HepG2 (cell line): ENCODE results near the gene BCL7A. TPM values are rescaled to one million over a fixed set of nuclear protein-coding genes. Genes with fewer than 3 reads are reported as not detected.

Experiments
- KLF6 ChIP-seq: IDR thresholded peaks from 2 replicates; pipeline ENCODE4 v1.8.0; 2016; ENCODE audit warnings: missing biosample characterization, missing genetic modification reagents
- MAX ChIP-seq: IDR thresholded peaks from 2 replicates; pipeline ENCODE4 v1.6.1; 2012; ENCODE audit warnings: inconsistent platforms
- MED8 ChIP-seq: sonication (generic); formaldehyde crosslinking; IDR thresholded peaks from 2 replicates; pipeline ENCODE4 v1.8.1; 2023; ENCODE audit warnings: mild to moderate bottlenecking, missing genetic modification reagents; ENCODE audit not compliant: insufficient replicate concordance
- NFAT5 ChIP-seq: sonication (generic); formaldehyde crosslinking; IDR thresholded peaks from 2 replicates; pipeline ENCODE4 v1.4.0; 2020; ENCODE audit warnings: missing genetic modification reagents
- NFRKB ChIP-seq: fragments of 450-650 bp; IDR thresholded peaks from 2 replicates; pipeline ENCODE4 v1.6.1; 2017
- REL ChIP-seq: sonication (generic); formaldehyde crosslinking; conservative IDR thresholded peaks from 2 replicates; pipeline ENCODE4 v1.8.0; 2022; ENCODE audit warnings: mild to moderate bottlenecking, missing genetic modification reagents, moderate library complexity
- TCF12 ChIP-seq, 2 experiments: fragments of 450-650 bp in 1 of 2; sonication (generic) in 1 of 2; formaldehyde crosslinking in 1 of 2; IDR thresholded peaks; 2 replicates each; pipeline versions ENCODE4 v1.6.1 to v1.8.0; 2017 to 2022; ENCODE audit warnings: antibody characterized with exemption in 1 of 2, mild to moderate bottlenecking in 1 of 2, missing genetic modification reagents in 1 of 2, moderate library complexity in 1 of 2
- THAP11 ChIP-seq: IDR thresholded peaks from 2 replicates; pipeline ENCODE4 v1.6.1; 2016; ENCODE audit warnings: missing biosample characterization, missing genetic modification reagents
- ZMYM3 ChIP-seq: sonication (generic); formaldehyde crosslinking; IDR thresholded peaks from 2 replicates; pipeline ENCODE4 v1.5.1; 2020; ENCODE audit warnings: mild to moderate bottlenecking, missing genetic modification reagents
- ZNF232 ChIP-seq: sonication (generic); formaldehyde crosslinking; IDR thresholded peaks from 2 replicates; pipeline ENCODE4 v1.4.0; 2020; ENCODE audit warnings: missing genetic modification reagents, borderline replicate concordance
- ZNF431 ChIP-seq: sonication (generic); formaldehyde crosslinking; IDR thresholded peaks from 2 replicates; pipeline ENCODE4 v1.9.0; 2022; ENCODE audit warnings: missing genetic modification reagents, low read depth, mild to moderate bottlenecking, borderline replicate concordance
- polyA plus RNA-seq, 8 experiments: library from polyadenylated mRNA; depleted of rRNA in 3 of 8; stranded (reverse) in 7 of 8; unstranded in 1 of 8; fragments of >200 nt; fragmentation: Illumina TruSeq in 4 of 8; extraction: Trizol in 4 of 8; gene quantifications; 2 replicates each; pipeline versions ENCODE4 v1.2.1 to v1.2.3, GENCODE V29; 2011 to 2016; ENCODE audit warnings: low read depth in 4 of 8, missing spikeins in 1 of 8, mixed read lengths in 1 of 8; ENCODE audit not compliant: insufficient read depth in 1 of 8
- total RNA-seq, 5 experiments: library from RNA; depleted of rRNA; stranded (reverse); fragments of >200 nt; fragmentation: Illumina TruSeq; extraction: Trizol; gene quantifications; 2 replicates each; pipeline ENCODE4 v1.2.3, GENCODE V29; 2016; ENCODE audit warnings: low read depth in 1 of 5
- TF ChIP-seq, protein P1 (sequence below): sonication (generic); formaldehyde crosslinking; IDR thresholded peaks from 2 replicates; pipeline ENCODE4 v1.4.0; 2020; ENCODE audit warnings: low read depth, missing genetic modification reagents
- TF ChIP-seq, protein P2 (sequence below): sonication (generic); formaldehyde crosslinking; IDR thresholded peaks from 2 replicates; pipeline ENCODE4 v1.4.0; 2020; ENCODE audit warnings: missing genetic modification reagents, mild to moderate bottlenecking, borderline replicate concordance
- TF ChIP-seq, protein P3 (sequence below): sonication (generic); formaldehyde crosslinking; IDR thresholded peaks from 2 replicates; pipeline ENCODE4 v1.4.0; 2020; ENCODE audit warnings: mild to moderate bottlenecking, missing genetic modification reagents
- TF ChIP-seq, protein P4 (sequence below): sonication (generic); formaldehyde crosslinking; IDR thresholded peaks from 2 replicates; pipeline ENCODE4 v1.8.1; 2023; ENCODE audit warnings: missing genetic modification reagents, inconsistent platforms, borderline replicate concordance

The BCL7A gene
- total and polyA plus RNA-seq, 2 of the 13 experiments (the other 11 are each of a cell fraction or from before 2014, with no cell fraction given): 4.1 to 6.2 TPM

DNA sequence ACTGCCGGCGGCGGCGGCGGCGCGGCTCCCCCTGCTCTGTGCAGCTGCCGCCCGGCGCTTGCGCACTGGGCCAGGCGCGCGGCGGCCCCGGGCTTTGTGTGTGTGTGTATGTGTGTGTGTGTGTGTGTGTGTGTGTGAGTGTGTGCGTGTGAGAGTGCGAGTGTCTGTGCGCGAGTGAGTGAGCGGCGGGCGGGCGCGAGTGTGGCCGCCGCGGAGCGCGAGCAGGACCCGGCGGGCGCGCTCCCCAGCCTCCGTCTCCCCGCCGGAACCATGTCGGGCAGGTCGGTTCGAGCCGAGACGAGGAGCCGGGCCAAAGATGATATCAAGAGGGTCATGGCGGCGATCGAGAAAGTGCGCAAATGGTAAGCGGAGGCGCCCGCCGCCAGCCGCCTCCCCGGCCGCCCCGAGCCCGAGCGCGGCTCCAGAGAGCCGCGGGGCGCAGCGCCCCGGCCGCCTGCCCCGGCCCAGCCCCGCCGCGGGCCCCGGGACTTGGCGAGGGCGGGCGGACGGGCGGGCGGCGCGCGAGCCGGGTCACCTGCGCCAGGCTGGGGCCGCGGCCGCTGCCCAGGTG lies at the start of gene BCL7A (continued):
- TF ChIP-seq, protein P1, sequence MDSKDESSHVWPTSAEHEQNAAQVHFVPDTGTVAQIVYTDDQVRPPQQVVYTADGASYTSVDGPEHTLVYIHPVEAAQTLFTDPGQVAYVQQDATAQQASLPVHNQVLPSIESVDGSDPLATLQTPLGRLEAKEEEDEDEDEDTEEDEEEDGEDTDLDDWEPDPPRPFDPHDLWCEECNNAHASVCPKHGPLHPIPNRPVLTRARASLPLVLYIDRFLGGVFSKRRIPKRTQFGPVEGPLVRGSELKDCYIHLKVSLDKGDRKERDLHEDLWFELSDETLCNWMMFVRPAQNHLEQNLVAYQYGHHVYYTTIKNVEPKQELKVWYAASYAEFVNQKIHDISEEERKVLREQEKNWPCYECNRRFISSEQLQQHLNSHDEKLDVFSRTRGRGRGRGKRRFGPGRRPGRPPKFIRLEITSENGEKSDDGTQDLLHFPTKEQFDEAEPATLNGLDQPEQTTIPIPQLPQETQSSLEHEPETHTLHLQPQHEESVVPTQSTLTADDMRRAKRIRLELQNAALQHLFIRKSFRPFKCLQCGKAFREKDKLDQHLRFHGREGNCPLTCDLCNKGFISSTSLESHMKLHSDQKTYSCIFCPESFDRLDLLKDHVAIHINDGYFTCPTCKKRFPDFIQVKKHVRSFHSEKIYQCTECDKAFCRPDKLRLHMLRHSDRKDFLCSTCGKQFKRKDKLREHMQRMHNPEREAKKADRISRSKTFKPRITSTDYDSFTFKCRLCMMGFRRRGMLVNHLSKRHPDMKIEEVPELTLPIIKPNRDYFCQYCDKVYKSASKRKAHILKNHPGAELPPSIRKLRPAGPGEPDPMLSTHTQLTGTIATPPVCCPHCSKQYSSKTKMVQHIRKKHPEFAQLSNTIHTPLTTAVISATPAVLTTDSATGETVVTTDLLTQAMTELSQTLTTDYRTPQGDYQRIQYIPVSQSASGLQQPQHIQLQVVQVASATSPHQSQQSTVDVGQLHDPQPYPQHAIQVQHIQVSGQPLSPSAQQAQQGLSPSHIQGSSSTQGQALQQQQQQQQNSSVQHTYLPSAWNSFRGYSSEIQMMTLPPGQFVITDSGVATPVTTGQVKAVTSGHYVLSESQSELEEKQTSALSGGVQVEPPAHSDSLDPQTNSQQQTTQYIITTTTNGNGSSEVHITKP (CRISPR knock-in tag): no peak
- peak; percentile 52; the same call in 1 of the 2 replicates for TF ChIP-seq MAX
- no peak for TF ChIP-seq ZNF431 (CRISPR knock-in tag)
- TF ChIP-seq, protein P2, sequence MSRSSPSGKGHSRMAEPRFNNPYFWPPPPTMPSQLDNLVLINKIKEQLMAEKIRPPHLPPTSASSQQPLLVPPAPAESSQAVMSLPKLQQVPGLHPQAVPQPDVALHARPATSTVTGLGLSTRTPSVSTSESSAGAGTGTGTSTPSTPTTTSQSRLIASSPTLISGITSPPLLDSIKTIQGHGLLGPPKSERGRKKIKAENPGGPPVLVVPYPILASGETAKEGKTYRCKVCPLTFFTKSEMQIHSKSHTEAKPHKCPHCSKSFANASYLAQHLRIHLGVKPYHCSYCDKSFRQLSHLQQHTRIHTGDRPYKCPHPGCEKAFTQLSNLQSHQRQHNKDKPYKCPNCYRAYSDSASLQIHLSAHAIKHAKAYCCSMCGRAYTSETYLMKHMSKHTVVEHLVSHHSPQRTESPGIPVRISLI (CRISPR knock-in tag): no peak
- TF ChIP-seq, protein P3, sequence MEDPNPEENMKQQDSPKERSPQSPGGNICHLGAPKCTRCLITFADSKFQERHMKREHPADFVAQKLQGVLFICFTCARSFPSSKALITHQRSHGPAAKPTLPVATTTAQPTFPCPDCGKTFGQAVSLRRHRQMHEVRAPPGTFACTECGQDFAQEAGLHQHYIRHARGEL (CRISPR knock-in tag): no peak
- TF ChIP-seq ZMYM3 (CRISPR knock-in tag): no peak
- TF ChIP-seq KLF6 (CRISPR knock-in tag): no peak
- no peak for TF ChIP-seq NFAT5 (CRISPR knock-in tag)
- TF ChIP-seq THAP11 (CRISPR knock-in tag): no peak
- TF ChIP-seq NFRKB: no peak
- TF ChIP-seq, protein P4, sequence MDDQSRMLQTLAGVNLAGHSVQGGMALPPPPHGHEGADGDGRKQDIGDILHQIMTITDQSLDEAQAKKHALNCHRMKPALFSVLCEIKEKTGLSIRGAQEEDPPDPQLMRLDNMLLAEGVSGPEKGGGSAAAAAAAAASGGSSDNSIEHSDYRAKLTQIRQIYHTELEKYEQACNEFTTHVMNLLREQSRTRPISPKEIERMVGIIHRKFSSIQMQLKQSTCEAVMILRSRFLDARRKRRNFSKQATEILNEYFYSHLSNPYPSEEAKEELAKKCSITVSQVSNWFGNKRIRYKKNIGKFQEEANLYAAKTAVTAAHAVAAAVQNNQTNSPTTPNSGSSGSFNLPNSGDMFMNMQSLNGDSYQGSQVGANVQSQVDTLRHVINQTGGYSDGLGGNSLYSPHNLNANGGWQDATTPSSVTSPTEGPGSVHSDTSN (CRISPR knock-in tag): no peak
- no peak for TF ChIP-seq TCF12 (IDR thresholded peaks at IDR 0.05)
- TF ChIP-seq TCF12 (CRISPR knock-in tag; IDR thresholded peaks at IDR 0.05): no peak
- TF ChIP-seq ZNF232 (CRISPR knock-in tag): no peak
- TF ChIP-seq REL (CRISPR knock-in tag): no peak
- no peak for TF ChIP-seq MED8 (CRISPR knock-in tag)
